Measurements from ENCODE around the gene SCAPER.

SCAPER gene, protein sequence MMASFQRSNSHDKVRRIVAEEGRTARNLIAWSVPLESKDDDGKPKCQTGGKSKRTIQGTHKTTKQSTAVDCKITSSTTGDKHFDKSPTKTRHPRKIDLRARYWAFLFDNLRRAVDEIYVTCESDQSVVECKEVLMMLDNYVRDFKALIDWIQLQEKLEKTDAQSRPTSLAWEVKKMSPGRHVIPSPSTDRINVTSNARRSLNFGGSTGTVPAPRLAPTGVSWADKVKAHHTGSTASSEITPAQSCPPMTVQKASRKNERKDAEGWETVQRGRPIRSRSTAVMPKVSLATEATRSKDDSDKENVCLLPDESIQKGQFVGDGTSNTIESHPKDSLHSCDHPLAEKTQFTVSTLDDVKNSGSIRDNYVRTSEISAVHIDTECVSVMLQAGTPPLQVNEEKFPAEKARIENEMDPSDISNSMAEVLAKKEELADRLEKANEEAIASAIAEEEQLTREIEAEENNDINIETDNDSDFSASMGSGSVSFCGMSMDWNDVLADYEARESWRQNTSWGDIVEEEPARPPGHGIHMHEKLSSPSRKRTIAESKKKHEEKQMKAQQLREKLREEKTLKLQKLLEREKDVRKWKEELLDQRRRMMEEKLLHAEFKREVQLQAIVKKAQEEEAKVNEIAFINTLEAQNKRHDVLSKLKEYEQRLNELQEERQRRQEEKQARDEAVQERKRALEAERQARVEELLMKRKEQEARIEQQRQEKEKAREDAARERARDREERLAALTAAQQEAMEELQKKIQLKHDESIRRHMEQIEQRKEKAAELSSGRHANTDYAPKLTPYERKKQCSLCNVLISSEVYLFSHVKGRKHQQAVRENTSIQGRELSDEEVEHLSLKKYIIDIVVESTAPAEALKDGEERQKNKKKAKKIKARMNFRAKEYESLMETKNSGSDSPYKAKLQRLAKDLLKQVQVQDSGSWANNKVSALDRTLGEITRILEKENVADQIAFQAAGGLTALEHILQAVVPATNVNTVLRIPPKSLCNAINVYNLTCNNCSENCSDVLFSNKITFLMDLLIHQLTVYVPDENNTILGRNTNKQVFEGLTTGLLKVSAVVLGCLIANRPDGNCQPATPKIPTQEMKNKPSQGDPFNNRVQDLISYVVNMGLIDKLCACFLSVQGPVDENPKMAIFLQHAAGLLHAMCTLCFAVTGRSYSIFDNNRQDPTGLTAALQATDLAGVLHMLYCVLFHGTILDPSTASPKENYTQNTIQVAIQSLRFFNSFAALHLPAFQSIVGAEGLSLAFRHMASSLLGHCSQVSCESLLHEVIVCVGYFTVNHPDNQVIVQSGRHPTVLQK (N-terminal part only)
- long read RNA-seq, full-length matches to known transcripts: 4 of 155 reads
- long read RNA-seq, partial matches to known transcripts: 116 of 155 reads
- long read RNA-seq, other reads (novel, unspliced or antisense): 35 of 155 reads

- TF ChIP-seq GABPA (IDR thresholded peaks at IDR 0.05; ENCODE audit: low read depth): no peak
- TF ChIP-seq POLR2AphosphoS5 (IDR thresholded peaks at IDR 0.05; ENCODE audit: low read depth): peak; percentile 44; the same call in 1 of the 2 replicates
- H3K27ac ChIP-seq (replicated peaks): peak within 1 kb of the TSS; percentile 79
- peak within 1 kb of the TSS; percentile 98 for H3K4me3 ChIP-seq (replicated peaks; ENCODE audit: insufficient read depth, low read length)
- H3K27me3 ChIP-seq (ENCODE audit: insufficient read depth, poor library complexity, severe bottlenecking): no peaks in the 10 kb centered on the region
- DNase-seq (ENCODE audit: low read depth in 1 of 2, low spot score in 1 of 2): peak; percentile 78 to 91
Observed at GRCh38 chr15:76905013-76905839, at the start of gene SCAPER. SCAPER (minus strand) TSS chr15:76905340; CDS start chr15:76883817, 21,523 bp downstream.

DNA sequence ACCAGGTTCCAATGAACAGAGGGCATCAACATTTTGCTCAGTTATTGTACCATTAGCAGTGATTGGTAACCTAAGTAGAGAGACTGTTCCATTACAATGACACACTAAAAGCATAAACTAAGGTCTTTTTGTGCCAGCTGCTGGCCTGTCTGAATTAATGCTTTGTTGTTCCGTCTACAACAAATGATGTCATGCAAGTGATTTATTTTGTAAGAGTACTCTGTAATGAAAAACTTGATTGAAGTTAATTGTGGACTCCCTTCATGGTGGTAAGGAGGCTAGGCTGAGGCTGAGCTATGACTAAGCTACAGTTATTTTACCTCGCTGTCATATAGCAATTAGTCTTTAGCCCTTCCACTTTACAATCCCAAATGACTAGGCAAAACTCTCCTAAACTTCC is 49.6 kb upstream of the SCAPER start:
- no peak overlapping the region for H3K4me3 ChIP-seq (replicated peaks; ENCODE audit: insufficient read depth, low read length)
- TF ChIP-seq CTCF (IDR thresholded peaks at IDR 0.05; ENCODE audit: insufficient read depth, low read length) (no peak), POLR2AphosphoS5 (IDR thresholded peaks at IDR 0.05; ENCODE audit: low read depth) (no peak), GABPA (IDR thresholded peaks at IDR 0.05; ENCODE audit: low read depth) (no peak), SPI1 (IDR thresholded peaks at IDR 0.05; ENCODE audit: borderline replicate concordance, low read depth) (no peak)
- TF ChIP-seq, protein P1, sequence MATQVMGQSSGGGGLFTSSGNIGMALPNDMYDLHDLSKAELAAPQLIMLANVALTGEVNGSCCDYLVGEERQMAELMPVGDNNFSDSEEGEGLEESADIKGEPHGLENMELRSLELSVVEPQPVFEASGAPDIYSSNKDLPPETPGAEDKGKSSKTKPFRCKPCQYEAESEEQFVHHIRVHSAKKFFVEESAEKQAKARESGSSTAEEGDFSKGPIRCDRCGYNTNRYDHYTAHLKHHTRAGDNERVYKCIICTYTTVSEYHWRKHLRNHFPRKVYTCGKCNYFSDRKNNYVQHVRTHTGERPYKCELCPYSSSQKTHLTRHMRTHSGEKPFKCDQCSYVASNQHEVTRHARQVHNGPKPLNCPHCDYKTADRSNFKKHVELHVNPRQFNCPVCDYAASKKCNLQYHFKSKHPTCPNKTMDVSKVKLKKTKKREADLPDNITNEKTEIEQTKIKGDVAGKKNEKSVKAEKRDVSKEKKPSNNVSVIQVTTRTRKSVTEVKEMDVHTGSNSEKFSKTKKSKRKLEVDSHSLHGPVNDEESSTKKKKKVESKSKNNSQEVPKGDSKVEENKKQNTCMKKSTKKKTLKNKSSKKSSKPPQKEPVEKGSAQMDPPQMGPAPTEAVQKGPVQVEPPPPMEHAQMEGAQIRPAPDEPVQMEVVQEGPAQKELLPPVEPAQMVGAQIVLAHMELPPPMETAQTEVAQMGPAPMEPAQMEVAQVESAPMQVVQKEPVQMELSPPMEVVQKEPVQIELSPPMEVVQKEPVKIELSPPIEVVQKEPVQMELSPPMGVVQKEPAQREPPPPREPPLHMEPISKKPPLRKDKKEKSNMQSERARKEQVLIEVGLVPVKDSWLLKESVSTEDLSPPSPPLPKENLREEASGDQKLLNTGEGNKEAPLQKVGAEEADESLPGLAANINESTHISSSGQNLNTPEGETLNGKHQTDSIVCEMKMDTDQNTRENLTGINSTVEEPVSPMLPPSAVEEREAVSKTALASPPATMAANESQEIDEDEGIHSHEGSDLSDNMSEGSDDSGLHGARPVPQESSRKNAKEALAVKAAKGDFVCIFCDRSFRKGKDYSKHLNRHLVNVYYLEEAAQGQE (IDR thresholded peaks at IDR 0.05; ENCODE audit: insufficient replicate concordance, low read depth): no peak
- DNase-seq (ENCODE audit: low read depth in 1 of 2, low spot score in 1 of 2): no peak
- H3K27ac ChIP-seq (replicated peaks): no peak overlapping the region
- H3K27me3 ChIP-seq (ENCODE audit: insufficient read depth, poor library complexity, severe bottlenecking): no peaks in the 10 kb centered on the region

- TF ChIP-seq CTCF (IDR thresholded peaks at IDR 0.05; ENCODE audit: insufficient read depth, low read length) (no peak), POLR2AphosphoS5 (IDR thresholded peaks at IDR 0.05; ENCODE audit: low read depth) (no peak), SPI1 (IDR thresholded peaks at IDR 0.05; ENCODE audit: borderline replicate concordance, low read depth) (peak; percentile 3; the same call in 1 of the 2 replicates)
- Histone ChIP-seq H3K27me3 (ENCODE audit: insufficient read depth, poor library complexity, severe bottlenecking) (no peaks in the 10 kb centered on the region), H3K4me3 (replicated peaks; ENCODE audit: insufficient read depth, low read length) (no peak overlapping the region), H3K27ac (replicated peaks) (no peak overlapping the region)
- no peak for DNase-seq (ENCODE audit: low read depth in 1 of 2, low spot score in 1 of 2)
Observed at GRCh38 chr15:76953913-76954312, 48.8 kb upstream of the SCAPER start.

DNA sequence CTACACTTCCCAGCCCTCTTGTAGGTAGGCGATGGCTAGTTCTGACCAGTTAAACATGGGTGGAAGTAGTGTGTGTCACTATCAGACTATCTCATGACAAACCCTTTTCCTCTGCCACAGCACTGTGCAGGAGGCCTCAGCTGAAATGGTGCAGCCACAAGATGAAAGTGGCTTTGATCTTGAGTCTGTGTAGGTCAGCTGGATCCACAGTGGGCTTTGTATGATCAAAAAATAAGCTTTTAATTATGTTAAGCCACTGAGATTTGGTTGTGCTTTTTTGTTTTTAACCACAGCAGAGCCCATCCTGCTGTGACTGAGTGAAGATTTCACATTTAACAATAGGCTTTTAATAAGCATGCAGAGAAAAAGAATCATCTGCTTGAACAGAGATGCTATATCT is 46.1 kb upstream of the SCAPER start:
- H3K27me3 ChIP-seq (ENCODE audit: insufficient read depth, poor library complexity, severe bottlenecking): no peaks in the 10 kb centered on the region
- TF ChIP-seq, protein P1 (IDR thresholded peaks at IDR 0.05; ENCODE audit: insufficient replicate concordance, low read depth): no peak
- TF ChIP-seq CTCF (IDR thresholded peaks at IDR 0.05; ENCODE audit: insufficient read depth, low read length): no peak
- no peak for TF ChIP-seq POLR2AphosphoS5 (IDR thresholded peaks at IDR 0.05; ENCODE audit: low read depth)
- TF ChIP-seq GABPA (IDR thresholded peaks at IDR 0.05; ENCODE audit: low read depth): no peak
- TF ChIP-seq SPI1 (IDR thresholded peaks at IDR 0.05; ENCODE audit: borderline replicate concordance, low read depth): no peak
- DNase-seq (ENCODE audit: low read depth in 1 of 2, low spot score in 1 of 2): no peak
- H3K4me3 ChIP-seq (replicated peaks; ENCODE audit: insufficient read depth, low read length): no peak overlapping the region
- no peak overlapping the region for H3K27ac ChIP-seq (replicated peaks)

All from HL-60 (cell line).